ENCODE data around the gene ALG3.

The ALG3 gene

DNA sequence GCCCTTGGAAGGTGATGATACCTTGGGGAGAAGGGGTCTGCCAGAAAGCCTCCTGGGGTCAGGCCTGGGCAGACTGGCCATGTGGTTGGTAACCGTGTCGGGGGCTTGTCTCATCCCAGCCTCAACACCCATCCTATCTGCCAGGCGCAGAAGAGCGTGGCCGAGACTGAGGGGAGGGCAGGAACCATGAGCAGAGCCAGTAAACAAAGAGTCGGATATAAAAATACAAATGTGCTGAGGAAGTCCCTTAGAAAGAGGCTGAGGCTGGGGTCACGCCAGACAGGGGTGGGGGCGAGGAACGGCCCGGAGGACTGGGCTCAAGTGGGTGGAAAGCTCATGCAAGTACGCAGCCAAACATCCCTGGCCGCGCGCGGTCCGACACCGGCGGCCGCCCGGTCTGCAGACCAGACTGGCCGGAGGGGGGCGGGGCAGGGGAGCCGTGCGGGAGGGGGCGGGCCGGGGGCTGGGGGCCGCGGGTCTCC lies 10.7 kb upstream of the ALG3 start:
- no peak overlapping the region for H3K27ac ChIP-seq
- TF ChIP-seq, protein P1, sequence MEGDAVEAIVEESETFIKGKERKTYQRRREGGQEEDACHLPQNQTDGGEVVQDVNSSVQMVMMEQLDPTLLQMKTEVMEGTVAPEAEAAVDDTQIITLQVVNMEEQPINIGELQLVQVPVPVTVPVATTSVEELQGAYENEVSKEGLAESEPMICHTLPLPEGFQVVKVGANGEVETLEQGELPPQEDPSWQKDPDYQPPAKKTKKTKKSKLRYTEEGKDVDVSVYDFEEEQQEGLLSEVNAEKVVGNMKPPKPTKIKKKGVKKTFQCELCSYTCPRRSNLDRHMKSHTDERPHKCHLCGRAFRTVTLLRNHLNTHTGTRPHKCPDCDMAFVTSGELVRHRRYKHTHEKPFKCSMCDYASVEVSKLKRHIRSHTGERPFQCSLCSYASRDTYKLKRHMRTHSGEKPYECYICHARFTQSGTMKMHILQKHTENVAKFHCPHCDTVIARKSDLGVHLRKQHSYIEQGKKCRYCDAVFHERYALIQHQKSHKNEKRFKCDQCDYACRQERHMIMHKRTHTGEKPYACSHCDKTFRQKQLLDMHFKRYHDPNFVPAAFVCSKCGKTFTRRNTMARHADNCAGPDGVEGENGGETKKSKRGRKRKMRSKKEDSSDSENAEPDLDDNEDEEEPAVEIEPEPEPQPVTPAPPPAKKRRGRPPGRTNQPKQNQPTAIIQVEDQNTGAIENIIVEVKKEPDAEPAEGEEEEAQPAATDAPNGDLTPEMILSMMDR (conservative IDR thresholded peaks at IDR 0.05) = no peak
- TF ChIP-seq ZFX (IDR thresholded peaks at IDR 0.05) = no peak

DNA sequence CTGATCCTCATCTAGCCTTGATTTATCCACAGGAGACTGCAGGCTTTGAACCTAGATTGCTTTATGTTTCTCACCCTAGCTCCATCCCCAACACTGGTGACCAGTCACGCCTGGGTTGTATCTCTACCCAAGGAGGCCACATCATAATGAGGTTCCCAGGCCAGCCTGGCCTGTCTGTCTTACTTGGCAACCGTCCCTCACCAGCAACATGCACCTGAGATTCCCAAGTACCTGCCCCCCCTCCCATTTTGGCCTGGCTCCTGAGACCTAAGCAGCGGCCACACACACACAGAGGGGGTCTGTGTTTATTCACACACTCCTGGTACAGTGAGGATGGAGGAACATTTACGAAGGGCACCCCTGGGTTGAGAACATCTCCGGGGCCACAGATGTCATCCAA lies 10.2 kb upstream of the ALG3 start:
- no peak overlapping the region for H3K27ac ChIP-seq
- no peak for TF ChIP-seq ZFX (IDR thresholded peaks at IDR 0.05)
- TF ChIP-seq, protein P1 (conservative IDR thresholded peaks at IDR 0.05) = no peak

DNA sequence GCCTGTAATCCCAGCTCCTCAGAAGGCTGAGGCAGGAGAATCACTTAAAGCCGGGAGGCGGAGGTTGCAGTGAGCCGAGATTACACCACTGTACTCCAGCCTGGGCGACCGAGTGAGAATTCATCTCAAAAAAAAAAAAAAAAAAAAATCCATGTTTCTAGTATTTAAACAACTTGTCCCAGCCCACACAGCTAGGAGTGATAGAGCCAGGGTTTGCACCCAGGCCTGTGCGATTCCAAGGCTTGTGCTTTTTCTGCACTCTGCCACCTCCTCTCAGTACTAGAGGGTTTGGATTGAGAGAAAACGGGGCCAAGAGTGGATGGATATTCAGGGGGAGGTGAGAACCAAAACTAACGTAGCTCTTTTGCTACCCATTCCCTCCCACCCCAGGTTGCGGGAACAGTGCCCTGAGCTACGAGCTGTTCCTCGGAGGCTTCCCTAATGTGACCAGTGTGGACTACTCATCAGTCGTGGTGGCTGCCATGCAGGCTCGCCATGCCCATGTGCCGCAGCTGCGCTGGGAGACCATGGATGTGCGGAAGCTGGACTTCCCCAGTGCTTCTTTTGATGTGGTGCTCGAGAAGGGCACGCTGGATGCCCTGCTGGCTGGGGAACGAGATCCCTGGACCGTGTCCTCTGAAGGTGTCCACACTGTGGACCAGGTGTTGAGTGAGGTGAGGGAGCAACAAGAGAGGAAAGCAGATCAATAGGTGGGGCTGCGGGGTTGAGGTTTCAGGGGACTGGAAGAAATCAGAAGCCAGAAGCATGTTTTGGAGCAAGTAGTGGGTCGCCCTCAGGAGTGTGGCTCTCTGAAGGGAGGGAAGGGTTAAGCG lies 8.5 kb upstream of the ALG3 start:
- no peak overlapping the region for H3K27ac ChIP-seq
- TF ChIP-seq, protein P1 (conservative IDR thresholded peaks at IDR 0.05) = no peak
- no peak for TF ChIP-seq ZFX (IDR thresholded peaks at IDR 0.05)

DNA sequence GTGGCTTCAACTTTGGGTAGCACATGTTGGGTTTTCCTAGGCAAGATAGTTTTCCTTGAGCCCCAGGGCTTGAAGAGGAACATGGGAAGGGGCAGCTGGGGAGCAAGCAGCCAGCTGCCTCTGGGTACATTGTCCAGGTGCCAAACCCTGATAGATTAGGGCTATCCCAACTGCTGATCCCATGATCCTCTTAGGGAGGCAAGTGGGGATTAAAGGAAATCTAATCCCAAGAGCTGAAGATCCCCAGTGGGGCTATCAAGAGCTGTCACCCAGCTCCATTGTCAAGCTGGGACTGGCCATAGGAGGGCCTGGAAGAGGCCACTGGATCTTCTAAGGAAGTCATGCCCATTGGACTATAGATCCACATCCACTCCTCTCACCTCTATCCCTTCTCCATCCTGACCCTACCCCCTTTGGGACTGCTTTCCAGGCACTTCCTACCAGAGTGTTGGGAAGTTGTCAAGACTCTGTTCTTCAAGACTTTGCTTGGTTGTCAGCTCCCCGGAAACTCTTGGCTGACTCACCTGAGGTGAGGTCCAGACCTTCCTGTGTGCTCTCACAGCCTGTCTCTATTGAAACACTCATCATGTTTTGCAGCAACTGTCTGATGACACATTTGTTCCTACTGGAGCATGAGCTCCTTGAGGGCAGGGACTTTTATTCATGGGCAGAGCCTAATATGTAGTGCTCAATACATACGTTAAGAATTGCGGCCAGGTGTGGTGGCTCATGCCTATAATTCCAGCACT lies 6.7 kb upstream of the ALG3 start:
- TF ChIP-seq, protein P1 (conservative IDR thresholded peaks at IDR 0.05) = no peak
- TF ChIP-seq ZFX (IDR thresholded peaks at IDR 0.05) = no peak
- no peak overlapping the region for H3K27ac ChIP-seq

DNA sequence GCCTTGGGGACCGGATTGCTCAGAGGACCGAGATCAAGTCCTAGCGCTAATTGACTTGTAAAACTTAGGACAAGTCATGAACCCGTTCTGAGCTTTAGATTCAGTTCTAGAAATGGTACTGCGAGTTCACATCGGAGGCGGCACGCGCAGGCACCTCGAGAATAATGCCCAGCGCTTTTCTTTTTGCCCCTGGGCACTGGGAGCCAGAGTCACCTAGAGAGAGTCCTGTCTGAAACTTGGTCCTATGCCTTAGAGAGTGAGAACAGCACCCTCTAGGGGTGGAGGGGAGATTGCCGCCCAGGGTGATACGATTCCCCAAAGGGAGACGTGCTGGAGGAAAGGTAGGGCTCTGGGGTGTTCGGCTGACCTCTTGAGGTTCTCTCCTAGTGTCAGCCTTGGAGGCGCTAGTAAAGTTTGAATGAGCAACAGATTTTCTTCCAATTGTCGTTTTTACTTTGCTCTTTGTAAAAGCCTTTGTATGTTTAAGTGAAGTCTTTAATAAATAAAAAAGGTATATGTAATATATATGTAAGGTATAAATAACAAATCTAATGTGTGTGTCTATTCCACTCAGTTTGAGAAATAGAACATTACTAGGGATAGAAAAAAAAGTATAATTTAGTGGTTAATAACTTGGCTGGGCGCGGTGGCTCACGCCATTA lies 1.5 kb upstream of the ALG3 start:
- H3K27ac ChIP-seq = peak overlapping the region; percentile 98
- TF ChIP-seq, protein P1 (conservative IDR thresholded peaks at IDR 0.05) = peak; percentile 99
- no peak for TF ChIP-seq ZFX (IDR thresholded peaks at IDR 0.05)

DNA sequence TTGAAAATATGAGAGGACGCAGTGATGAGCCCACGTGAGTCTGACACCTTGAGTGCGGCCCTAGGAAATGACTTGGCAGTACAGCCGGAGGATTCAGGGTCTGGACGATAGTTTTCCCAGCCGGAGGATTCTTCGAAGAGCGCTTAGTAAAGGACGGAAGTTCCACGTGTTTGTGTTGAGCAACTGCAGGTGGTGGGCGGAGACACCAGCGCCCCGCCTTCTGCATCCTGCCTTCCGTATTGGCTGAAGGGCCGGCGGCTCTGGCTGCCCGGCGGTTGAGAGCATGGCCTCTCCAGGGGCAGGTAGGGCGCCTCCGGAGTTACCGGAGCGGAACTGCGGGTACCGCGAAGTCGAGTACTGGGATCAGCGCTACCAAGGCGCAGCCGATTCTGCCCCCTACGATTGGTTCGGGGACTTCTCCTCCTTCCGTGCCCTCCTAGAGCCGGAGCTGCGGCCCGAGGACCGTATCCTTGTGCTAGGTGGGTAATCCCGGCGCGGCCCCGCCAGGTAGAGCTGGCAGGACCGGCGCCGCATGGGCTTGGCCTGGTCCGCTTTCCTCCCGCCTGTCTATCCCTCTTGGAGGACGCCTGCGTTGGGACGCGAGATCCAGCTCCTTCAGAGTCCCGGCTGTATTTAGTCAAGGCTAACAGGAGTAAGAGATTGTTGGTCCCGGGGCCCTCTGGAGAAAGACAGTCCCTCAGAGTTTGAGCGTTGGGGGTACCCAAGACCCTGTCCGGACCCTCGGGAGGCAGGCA lies 827 bp upstream of the ALG3 start, which contains the start of gene EEF1AKMT4:
Gene EEF1AKMT4, plus strand, starts transcription at position 261 of the 755 bp plus-strand sequence. Its CDS starts 23 bp downstream, at position 284.
- peak within 1 kb of the TSS; percentile 98 for H3K27ac ChIP-seq
- peak; percentile 89; the same call in 1 of the 2 replicates for TF ChIP-seq ZFX (IDR thresholded peaks at IDR 0.05)
- TF ChIP-seq, protein P1 (conservative IDR thresholded peaks at IDR 0.05) = no peak

Measured in C4-2B (cell line).